ENCODE measurements around the gene GMDS.

- TF ChIP-seq CTCF (conservative IDR thresholded peaks at IDR 0.05 in 1 of 2, IDR thresholded peaks at IDR 0.05 in 1 of 2; ENCODE audit: extremely low read depth in 1 of 2, insufficient read depth in 1 of 2, low read depth in 1 of 2, low read length in 2 of 2), result no peak
- no peak for TF ChIP-seq EZH2 (IDR thresholded peaks at IDR 0.05; ENCODE audit: borderline replicate concordance, low read length)
Observed at GRCh38 chr6:2101213-2101612, 144.2 kb downstream of the GMDS start.
